Superior temporal gyrus (tissue), 1 donor: ENCODE data around the gene BRIP1.
"Not testable (repeated sequence)": the region's sequence is repeated elsewhere in the genome, so short reads cannot be mapped to it uniquely, and the experiment has no call there.

Experiments
- DNase-seq: peaks from one replicate; pipeline ENCODE4 v3.0.0-alpha.2; 2016; ENCODE audit errors: extremely low spot score

Gene BRIP1

DNA sequence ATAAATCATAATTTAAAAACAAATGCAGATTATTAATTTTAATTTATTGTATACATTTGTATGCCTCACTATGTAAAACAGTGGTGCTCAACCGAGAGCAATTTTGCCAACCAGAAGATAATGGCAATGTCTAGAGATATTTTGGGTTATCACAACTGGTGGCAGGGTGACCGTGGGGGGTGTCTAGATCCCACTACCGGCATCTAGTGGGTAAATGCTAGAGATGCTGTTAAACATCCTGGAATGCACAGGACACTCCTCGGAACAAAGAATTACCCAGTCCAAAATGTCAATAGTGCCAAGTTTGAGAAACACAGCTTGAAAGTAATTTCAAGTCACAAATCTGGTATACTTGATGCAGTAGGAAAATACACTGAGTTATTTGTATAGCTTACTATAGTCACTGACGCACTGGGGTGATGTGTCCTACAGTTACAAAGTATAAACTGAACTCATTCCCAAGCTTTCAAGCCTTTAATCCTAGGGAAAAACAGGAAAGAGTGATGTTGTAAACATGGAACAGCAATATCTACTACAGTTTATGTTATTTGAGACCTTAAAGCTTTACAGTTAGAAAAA is 133.5 kb downstream of the BRIP1 start:
- DNase-seq: no peak

- no peak for DNase-seq
Measured at GRCh38 chr17:61728297-61728836, 135.0 kb downstream of the BRIP1 start.

DNA sequence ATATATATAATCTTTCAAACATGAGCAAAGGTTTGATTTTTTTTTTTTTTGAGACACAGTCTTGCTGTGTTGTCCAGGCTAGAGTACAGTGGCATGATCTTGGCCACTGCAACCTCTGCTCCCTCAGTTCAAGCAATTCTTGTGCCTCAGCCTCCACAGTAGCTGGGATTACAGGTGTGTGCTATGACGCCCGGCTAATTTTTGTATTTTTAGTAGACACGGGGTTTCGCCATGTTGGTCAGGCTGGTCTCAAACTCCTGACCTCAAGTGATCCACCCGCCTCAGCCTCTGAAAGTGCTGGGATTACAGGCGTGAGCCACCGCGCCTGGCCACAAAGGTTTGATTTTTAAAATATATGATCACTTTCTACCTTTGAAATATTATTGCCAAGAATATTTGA is 135.5 kb downstream of the BRIP1 start:
- DNase-seq: not testable (repeated sequence)

DNA sequence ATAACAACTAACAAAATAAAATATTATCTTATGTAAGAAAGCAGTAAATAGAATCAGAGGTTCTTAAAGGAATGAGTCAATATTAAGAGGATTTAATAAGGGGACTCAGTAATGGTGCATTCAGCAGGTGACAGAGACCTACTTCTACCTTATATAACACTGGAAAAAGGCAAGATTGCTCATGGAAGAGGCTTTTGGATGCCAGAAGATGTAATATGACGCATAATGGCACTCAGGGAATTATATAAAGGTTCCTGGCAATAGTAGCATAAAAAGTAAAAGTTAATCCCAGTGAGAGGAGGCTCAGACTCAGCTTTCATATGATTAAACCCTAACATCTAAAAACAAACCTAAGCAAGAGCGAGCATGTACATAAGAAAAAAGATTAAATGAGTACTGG is 136.4 kb downstream of the BRIP1 start:
- no peak for DNase-seq

GRCh38 chr17:61724777-61725176 is 138.6 kb downstream of the BRIP1 start:
- no peak for DNase-seq

GRCh38 chr17:61723914-61724313 is 139.4 kb downstream of the BRIP1 start:
- DNase-seq: no peak

GRCh38 chr17:61723183-61723582 is 140.1 kb downstream of the BRIP1 start:
- no peak for DNase-seq

GRCh38 chr17:61722398-61722797 is 140.9 kb downstream of the BRIP1 start:
- DNase-seq: no peak

DNA sequence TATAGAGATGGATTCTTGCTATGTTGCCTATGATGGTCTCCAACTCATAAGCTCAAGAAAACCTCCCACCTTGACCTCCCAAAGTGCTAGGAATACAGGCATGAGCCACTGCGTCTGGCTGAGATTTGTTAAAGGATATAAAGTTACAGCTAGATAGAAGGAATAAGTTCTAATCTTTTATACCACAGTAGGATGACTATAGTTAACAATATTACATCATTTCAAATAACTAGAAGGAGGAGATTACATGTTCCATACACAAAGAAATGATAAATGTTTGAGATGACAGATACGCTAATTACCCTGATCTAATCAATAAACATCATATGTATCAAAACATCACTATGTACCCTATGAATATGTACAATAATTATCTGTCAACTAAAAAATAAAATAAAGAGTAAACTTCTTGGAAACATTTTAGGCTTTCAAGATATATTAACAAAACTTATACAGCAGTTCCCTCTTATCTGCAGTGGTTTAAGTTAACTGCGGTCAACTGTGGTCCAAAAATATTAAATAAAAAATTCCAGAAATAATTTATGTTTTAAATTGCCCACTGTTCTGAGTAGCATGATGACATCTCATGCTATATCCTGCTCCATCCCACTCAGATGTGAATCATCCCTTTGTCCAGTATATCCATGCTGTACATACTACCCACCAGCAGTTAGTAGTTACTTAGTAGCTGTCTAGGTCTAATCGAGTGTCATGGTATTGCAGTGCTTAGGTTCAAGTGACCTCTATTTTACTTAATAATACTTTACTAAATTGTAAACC is 143.1 kb downstream of the BRIP1 start:
- DNase-seq: no peak

- DNase-seq: not testable (repeated sequence)
Measured at GRCh38 chr17:61719220-61719619, 144.1 kb downstream of the BRIP1 start.

- DNase-seq: no peak
Measured at GRCh38 chr17:61718022-61718421, 145.3 kb downstream of the BRIP1 start.

DNA sequence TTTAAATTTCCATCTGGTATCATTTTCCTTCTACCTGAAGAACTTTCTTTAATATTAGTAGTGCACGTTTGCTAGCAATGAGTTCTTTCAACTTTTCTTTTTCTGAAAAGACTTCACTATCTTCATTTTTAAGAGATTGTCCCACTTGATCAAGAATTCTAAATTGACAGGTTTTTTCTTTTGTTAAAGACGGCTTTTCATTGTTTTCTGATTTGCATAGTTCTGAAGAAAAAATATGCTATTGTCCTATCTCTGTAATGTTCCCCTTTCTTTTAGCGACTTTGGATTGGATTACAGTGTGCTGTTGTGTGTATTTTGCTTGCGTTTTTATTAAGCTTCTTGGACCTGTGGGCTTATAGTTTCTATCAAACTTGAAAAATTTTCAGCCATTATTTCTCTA is 146.0 kb downstream of the BRIP1 start:
- no peak for DNase-seq

DNA sequence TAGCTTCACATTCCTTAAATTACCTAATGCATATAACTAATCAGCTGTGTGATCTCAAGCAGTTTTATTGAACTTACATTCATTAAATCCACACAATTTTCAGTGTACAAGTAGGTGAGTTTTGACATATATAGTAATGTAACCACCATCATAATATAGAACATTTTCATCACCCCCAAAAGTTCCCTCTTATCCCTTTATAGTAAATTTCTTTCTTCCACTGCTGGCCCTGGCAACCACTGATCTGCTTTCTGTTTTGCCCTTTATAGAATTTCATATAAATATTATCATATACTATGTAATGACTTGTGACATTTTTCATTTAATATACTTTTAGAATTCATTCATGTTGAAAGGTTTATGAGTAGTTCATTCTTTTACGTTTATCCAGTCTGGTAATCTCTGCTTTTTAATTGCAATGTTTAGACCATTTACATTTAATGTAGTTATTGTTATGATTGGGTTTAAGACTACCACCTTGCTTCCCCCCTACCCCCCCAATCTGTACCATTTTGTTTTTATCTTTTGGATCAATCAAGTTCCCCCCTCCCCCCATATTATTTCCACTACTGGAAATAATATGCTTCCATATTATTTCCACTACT is 147.0 kb downstream of the BRIP1 start:
- no peak for DNase-seq

DNA sequence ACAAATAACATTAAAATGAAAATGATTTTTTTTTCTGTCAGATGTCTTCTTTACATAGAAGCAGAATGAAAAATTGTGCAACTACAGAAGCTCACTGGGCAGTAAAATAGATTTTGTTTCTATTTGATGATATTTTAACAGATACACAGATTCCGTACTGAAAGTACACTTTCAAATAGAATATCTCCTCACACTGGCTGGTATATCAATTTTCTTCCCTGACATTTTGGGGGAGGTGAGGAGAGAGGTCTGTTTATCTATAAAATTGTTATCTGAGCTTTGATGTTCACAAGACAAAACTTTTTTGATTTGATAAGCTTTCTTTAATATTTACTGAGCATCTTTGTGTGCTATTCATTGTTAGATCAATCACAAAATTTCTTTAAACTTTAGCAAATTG is 148.0 kb downstream of the BRIP1 start:
- no peak for DNase-seq

DNA sequence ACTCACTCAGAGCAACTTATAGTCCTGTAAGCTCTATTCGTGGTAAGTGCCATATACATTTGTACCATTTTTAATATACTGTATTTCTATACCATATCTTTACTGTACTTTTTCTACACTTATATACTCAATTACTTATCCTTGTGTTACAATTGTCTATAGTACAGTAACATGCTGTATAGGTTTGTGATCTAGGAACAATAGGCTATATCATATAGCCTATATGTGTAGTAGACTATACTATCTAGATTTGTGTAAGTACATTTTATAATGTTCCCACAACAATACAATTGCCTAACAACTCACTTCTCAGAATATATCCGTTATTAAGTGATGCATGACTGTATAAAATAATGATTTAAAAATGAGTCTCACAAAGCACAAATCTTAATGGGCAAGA is 149.0 kb downstream of the BRIP1 start:
- no peak for DNase-seq

DNA sequence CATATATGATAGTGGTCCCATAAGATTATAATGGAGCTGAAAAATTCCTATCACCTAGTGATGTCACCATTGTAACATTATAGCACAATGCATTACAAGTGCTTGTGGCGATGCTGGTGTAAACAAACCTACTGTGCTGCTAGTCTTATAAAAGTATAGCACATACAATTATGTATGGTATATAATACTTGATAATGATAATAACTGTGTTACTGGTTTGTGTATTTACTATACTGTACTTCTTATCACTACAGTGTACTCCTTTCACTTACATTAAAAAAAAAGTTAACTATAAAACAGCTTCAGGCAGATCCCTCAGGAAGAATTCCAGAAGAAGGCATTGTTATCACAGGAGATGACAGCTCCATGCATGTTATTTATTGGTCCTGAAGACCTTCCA is 150.3 kb downstream of the BRIP1 start:
- no peak for DNase-seq

DNA sequence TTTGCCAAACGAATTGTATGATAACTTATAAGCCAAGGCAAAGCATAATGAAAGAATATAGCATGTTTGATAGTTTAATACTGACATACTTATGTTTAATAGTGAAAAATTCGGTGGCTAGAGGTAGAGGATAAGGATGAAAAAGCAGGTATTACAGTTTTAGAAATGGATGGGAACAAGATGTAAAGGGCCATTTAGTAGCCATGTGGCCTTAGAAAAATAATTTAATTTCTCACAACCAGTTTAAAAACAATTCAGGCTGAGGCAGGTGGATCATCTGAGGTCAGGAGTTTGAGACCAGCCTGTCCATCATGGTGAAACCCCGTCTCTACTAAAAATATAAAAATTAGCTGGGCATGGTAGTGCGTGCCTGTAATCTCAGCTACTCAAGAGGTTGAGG is 152.8 kb downstream of the BRIP1 start:
- no peak for DNase-seq

DNA sequence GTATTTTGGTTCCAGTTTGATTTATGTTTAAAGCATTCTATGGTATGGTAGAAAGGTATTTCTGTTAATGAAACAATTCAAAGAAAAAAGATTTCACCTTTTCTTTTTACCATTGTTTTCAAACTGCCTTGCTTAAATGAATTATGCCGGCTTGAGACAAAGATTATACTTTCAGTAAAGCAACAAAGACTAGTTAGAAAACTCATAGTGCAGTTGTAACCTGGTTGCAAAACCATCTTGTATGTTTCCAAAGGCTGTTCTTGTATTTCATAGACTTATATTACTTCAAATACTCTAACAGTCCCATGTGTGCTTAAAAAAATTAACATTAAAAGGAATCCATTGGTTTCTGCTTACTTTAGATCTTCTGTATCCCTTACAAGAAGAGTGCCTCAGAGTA is 153.8 kb downstream of the BRIP1 start:
- no peak for DNase-seq

GRCh38 chr17:61704935-61705449 is 158.3 kb downstream of the BRIP1 start:
- no peak for DNase-seq

GRCh38 chr17:61702450-61702849 is 160.9 kb downstream of the BRIP1 start:
- no peak for DNase-seq

- DNase-seq: no peak
Measured at GRCh38 chr17:61701978-61702377, 161.3 kb downstream of the BRIP1 start.

GRCh38 chr17:61701334-61701733 is 162.0 kb downstream of the BRIP1 start:
- no peak for DNase-seq

DNA sequence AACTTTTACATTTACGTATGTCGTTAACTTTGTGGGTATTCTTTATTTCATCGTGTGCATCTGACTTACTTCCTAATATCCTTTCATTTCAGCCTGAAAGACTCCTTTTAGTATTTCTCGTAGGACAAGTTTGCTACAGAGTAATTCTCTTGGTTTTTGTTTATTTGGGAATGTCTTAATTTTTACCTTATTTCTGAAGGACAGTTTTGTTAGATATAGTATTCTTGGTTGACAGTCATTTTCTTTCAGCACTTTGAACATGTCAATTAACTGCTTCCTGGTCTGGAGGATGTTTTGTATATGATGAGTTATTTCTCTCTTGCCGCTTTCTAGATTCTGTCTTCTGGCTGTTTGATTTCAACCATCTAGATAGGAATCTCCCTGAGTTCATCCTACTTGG is 163.1 kb downstream of the BRIP1 start:
- DNase-seq: no peak
